ENCODE data around the gene ATP2C2. TPM values are rescaled to one million over a fixed set of nuclear protein-coding genes. Genes with fewer than 3 reads are reported as not detected.

Gene ATP2C2
- total RNA-seq, 1 experiment from 2014 or later = 4.3 TPM

DNA sequence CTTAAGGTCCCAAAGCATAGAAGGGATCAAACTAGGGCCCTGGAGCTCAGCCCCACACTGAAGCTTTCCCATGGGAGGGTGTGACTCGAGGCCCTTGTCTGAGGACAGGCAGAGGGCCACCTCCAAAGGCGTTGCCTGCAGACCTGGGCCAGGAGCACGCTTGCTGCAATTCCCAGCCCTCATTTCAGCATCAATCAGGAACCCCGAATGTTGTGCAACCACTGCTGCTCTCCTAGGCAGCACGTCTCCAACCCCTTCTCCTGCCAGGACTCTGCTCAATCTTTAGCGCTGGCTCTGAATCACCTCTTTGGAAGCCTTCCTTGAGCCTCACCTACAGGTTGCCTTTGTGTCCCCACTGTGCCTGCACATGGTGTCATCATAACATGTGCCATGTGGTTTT is 14.0 kb upstream of the ATP2C2 start (continued):
- TF ChIP-seq, protein P1, sequence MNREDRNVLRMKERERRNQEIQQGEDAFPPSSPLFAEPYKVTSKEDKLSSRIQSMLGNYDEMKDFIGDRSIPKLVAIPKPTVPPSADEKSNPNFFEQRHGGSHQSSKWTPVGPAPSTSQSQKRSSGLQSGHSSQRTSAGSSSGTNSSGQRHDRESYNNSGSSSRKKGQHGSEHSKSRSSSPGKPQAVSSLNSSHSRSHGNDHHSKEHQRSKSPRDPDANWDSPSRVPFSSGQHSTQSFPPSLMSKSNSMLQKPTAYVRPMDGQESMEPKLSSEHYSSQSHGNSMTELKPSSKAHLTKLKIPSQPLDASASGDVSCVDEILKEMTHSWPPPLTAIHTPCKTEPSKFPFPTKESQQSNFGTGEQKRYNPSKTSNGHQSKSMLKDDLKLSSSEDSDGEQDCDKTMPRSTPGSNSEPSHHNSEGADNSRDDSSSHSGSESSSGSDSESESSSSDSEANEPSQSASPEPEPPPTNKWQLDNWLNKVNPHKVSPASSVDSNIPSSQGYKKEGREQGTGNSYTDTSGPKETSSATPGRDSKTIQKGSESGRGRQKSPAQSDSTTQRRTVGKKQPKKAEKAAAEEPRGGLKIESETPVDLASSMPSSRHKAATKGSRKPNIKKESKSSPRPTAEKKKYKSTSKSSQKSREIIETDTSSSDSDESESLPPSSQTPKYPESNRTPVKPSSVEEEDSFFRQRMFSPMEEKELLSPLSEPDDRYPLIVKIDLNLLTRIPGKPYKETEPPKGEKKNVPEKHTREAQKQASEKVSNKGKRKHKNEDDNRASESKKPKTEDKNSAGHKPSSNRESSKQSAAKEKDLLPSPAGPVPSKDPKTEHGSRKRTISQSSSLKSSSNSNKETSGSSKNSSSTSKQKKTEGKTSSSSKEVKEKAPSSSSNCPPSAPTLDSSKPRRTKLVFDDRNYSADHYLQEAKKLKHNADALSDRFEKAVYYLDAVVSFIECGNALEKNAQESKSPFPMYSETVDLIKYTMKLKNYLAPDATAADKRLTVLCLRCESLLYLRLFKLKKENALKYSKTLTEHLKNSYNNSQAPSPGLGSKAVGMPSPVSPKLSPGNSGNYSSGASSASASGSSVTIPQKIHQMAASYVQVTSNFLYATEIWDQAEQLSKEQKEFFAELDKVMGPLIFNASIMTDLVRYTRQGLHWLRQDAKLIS (CRISPR knock-in tag; IDR thresholded peaks at IDR 0.05; ENCODE audit: borderline replicate concordance) = no peak
- no peak for TF ChIP-seq GRHL2 (CRISPR knock-in tag; IDR thresholded peaks at IDR 0.05; ENCODE audit: insufficient replicate concordance, severe bottlenecking)

DNA sequence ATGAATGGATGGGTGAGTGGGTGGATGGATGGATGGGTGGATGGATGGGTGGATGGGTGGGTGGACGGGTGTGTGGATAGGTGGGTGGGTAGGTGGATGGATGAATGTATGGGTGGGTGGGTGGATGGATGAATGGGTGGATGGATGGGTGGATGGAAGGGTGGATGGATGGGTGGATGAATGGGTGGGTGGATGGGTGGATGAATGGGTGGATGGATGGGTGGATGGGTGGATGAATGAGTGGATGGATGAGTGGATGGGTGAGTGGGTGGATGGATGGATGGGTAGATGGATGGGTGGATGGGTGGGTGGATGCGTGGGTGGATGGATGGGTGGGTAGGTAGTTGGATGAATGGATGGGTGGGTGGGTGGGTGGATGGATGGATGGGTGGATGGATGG is 13.2 kb upstream of the ATP2C2 start:
- Mint-ChIP-seq H3K36me3 (no peaks in the 10 kb centered on the region), H3K27me3 (ENCODE audit: low read depth) (no peaks in the 10 kb centered on the region), H3K27ac (no peak overlapping the region), H3K4me1 (peaks cover 4% of the 10 kb centered on the region), H3K9me3 (no peaks in the 10 kb centered on the region), H3K4me3 (no peak overlapping the region)
- ATAC-seq (no peak), DNase-seq (ENCODE audit: low spot score) (no peak)
- ChIA-PET POLR2A (no interaction called here), CTCF (interaction anchor here (2.0 kb wide), 1 partner anchor 47 kb away, joined by 5 read pairs; no protein-coding TSS in a partner anchor)
- no peak for TF ChIP-seq TEAD4 (CRISPR knock-in tag; IDR thresholded peaks at IDR 0.05)
- TF ChIP-seq, protein P2, sequence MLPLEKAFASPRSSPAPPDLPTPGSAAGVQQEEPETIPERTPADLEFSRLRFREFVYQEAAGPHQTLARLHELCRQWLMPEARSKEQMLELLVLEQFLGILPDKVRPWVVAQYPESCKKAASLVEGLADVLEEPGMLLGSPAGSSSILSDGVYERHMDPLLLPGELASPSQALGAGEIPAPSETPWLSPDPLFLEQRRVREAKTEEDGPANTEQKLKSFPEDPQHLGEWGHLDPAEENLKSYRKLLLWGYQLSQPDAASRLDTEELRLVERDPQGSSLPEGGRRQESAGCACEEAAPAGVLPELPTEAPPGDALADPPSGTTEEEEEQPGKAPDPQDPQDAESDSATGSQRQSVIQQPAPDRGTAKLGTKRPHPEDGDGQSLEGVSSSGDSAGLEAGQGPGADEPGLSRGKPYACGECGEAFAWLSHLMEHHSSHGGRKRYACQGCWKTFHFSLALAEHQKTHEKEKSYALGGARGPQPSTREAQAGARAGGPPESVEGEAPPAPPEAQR (CRISPR knock-in tag; IDR thresholded peaks at IDR 0.05) = no peak
- TF ChIP-seq ZNF138 (CRISPR knock-in tag; conservative IDR thresholded peaks at IDR 0.05) = no peak
- no peak for TF ChIP-seq CREM (CRISPR knock-in tag; IDR thresholded peaks at IDR 0.05)
- TF ChIP-seq ZBTB21 (CRISPR knock-in tag; IDR thresholded peaks at IDR 0.05; ENCODE audit: borderline replicate concordance) = no peak
- TF ChIP-seq RORB (CRISPR knock-in tag; IDR thresholded peaks at IDR 0.05) = no peak
- no peak for TF ChIP-seq TCF7 (CRISPR knock-in tag; IDR thresholded peaks at IDR 0.05; ENCODE audit: low read depth)
- no peak for TF ChIP-seq ZNF317 (CRISPR knock-in tag; IDR thresholded peaks at IDR 0.05; ENCODE audit: borderline replicate concordance, low read depth)
- TF ChIP-seq, protein P3, sequence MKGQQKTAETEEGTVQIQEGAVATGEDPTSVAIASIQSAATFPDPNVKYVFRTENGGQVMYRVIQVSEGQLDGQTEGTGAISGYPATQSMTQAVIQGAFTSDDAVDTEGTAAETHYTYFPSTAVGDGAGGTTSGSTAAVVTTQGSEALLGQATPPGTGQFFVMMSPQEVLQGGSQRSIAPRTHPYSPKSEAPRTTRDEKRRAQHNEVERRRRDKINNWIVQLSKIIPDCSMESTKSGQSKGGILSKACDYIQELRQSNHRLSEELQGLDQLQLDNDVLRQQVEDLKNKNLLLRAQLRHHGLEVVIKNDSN (CRISPR knock-in tag; IDR thresholded peaks at IDR 0.05) = no peak

DNA sequence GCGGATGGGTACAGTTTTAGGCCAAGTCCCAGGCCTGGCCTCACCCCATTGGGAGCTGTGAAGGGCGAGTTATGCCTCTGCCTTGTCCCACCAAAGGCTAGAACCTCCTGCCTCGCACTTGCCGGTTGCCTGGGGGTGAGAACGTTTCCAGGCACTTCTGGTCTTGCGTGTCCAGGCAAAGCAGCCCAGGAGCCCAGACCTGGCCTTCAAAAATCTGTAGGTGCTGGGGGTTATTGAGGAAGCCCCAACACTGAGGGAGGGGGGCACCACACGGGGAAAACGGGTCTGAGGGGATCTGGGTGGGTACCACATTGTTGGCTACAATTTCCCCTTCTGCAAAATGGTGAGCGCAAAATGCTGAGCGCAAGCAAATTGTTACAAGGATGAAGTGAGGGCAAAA is 12.2 kb upstream of the ATP2C2 start:
- no peak for ATAC-seq
- Mint-ChIP-seq H3K27ac (no peak overlapping the region), H3K36me3 (no peaks in the 10 kb centered on the region), H3K4me1 (peaks cover 8% of the 10 kb centered on the region), H3K27me3 (ENCODE audit: low read depth) (no peaks in the 10 kb centered on the region), H3K4me3 (no peak overlapping the region), H3K9me3 (no peaks in the 10 kb centered on the region)
- ChIA-PET POLR2A (no interaction called here), CTCF (interaction anchor here (0.7 to 2.0 kb wide), 2 partner anchors 19 to 48 kb away, joined by 3 to 5 read pairs; no protein-coding TSS in a partner anchor)
- DNase-seq (ENCODE audit: low spot score) = no peak
- TF ChIP-seq, protein P4, sequence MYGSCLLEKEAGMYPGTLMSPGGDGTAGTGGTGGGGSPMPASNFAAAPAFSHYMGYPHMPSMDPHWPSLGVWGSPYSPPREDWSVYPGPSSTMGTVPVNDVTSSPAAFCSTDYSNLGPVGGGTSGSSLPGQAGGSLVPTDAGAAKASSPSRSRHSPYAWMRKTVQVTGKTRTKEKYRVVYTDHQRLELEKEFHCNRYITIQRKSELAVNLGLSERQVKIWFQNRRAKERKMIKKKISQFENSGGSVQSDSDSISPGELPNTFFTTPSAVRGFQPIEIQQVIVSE (CRISPR knock-in tag; IDR thresholded peaks at IDR 0.05; ENCODE audit: borderline replicate concordance) = no peak
- TF ChIP-seq, protein P5, sequence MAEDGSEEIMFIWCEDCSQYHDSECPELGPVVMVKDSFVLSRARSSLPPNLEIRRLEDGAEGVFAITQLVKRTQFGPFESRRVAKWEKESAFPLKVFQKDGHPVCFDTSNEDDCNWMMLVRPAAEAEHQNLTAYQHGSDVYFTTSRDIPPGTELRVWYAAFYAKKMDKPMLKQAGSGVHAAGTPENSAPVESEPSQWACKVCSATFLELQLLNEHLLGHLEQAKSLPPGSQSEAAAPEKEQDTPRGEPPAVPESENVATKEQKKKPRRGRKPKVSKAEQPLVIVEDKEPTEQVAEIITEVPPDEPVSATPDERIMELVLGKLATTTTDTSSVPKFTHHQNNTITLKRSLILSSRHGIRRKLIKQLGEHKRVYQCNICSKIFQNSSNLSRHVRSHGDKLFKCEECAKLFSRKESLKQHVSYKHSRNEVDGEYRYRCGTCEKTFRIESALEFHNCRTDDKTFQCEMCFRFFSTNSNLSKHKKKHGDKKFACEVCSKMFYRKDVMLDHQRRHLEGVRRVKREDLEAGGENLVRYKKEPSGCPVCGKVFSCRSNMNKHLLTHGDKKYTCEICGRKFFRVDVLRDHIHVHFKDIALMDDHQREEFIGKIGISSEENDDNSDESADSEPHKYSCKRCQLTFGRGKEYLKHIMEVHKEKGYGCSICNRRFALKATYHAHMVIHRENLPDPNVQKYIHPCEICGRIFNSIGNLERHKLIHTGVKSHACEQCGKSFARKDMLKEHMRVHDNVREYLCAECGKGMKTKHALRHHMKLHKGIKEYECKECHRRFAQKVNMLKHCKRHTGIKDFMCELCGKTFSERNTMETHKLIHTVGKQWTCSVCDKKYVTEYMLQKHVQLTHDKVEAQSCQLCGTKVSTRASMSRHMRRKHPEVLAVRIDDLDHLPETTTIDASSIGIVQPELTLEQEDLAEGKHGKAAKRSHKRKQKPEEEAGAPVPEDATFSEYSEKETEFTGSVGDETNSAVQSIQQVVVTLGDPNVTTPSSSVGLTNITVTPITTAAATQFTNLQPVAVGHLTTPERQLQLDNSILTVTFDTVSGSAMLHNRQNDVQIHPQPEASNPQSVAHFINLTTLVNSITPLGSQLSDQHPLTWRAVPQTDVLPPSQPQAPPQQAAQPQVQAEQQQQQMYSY (CRISPR knock-in tag; IDR thresholded peaks at IDR 0.05) = no peak

All from WTC11 (cell line).